ENCODE data around the gene DTYMK. TPM values are rescaled to one million over a fixed set of nuclear protein-coding genes. Genes with fewer than 3 reads are reported as not detected.

DTYMK gene
- polyA plus RNA-seq, 1 of the 3 experiments (the other 2 are of a cell fraction): 51.1 TPM

DNA sequence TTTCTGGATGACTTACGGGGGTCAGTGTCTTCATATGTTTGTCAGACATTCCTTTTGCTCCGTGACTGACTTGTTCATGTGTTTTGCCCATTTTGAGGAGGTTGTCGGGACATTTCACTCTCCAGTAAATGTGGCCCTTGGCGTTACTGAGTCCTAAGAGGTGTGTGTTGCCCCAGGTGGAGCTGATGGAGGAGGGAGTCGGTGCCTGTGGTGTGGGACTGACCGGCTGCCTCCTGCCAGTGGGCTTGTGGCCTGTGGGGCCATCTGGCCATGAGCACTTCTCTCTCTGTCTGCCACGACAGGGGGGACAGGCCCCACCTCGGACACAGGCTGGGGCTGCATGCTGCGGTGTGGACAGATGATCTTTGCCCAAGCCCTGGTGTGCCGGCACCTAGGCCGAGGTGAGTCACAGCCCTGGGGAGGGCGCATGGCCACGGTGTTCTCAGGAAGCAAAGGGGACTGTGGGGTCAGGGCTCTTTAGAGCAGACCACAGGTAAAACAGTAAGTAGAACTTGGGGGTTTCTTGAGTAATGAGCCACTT, 33.3 kb downstream of the DTYMK start:
- H3K9me3 ChIP-seq: no peaks in the 10 kb centered on the region
- H3K9me2 ChIP-seq: no peaks in the 10 kb centered on the region
- peaks cover 12 to 48% of the 10 kb centered on the region in 2 experiments for H3K36me3 ChIP-seq (replicated peaks in 1 of 2; ENCODE audit: control insufficient read depth in 1 of 2, insufficient read depth in 2 of 2, low read length in 1 of 2)
- DNase-seq: no peak
- ChIA-PET POLR2A (no interaction called here), CTCF (interaction anchor here (1.4 kb wide), 1 partner anchor 21 kb away, joined by 3 read pairs; no protein-coding TSS in a partner anchor)
- H3K4me1 ChIP-seq (ENCODE audit: control insufficient read depth in 1 of 2, insufficient read depth in 2 of 2, low read depth in 1 of 2, low read length in 1 of 2): no peaks in the 10 kb centered on the region; a peak in 1 of 4 replicates
- H3K27me3 ChIP-seq (ENCODE audit: insufficient read depth): no peaks in the 10 kb centered on the region
- H2AFZ ChIP-seq (ENCODE audit: low read depth): no peak overlapping the region
- no peak overlapping the region for H3K27ac ChIP-seq (ENCODE audit: low read depth in 2 of 2, low read length in 1 of 2)
- H3F3A ChIP-seq (replicated peaks; ENCODE audit: insufficient read depth): no peaks in the 10 kb centered on the region
- H3K4me3 ChIP-seq (ENCODE audit: low read depth in 2 of 2, low read length in 1 of 2): no peak overlapping the region
- peaks cover 28% of the 10 kb centered on the region for H4K20me1 ChIP-seq (ENCODE audit: insufficient read depth)
- no peak overlapping the region for H3K4me2 ChIP-seq
- H3K79me2 ChIP-seq (ENCODE audit: insufficient read depth): peaks cover 43% of the 10 kb centered on the region
- WGBS (ENCODE audit: low lambda C conversion rate): 94% methylated on average over 10 of the region's 13 CpGs
- TF ChIP-seq NFIC (IDR thresholded peaks at IDR 0.05; ENCODE audit: borderline replicate concordance) (no peak), NRF1 (IDR thresholded peaks at IDR 0.05; ENCODE audit: low read depth, low read length) (no peak), SIN3A (IDR thresholded peaks at IDR 0.05; ENCODE audit: borderline replicate concordance, low read depth, low read length) (no peak), ELF1 (IDR thresholded peaks at IDR 0.05) (no peak), RFX5 (IDR thresholded peaks at IDR 0.05; ENCODE audit: low read length) (no peak), MXI1 (IDR thresholded peaks at IDR 0.05; ENCODE audit: low read depth, low read length) (no peak)
- TF ChIP-seq, protein P1, sequence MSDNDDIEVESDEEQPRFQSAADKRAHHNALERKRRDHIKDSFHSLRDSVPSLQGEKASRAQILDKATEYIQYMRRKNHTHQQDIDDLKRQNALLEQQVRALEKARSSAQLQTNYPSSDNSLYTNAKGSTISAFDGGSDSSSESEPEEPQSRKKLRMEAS (IDR thresholded peaks at IDR 0.05; ENCODE audit: low read depth): no peak
- TF ChIP-seq, protein P2, sequence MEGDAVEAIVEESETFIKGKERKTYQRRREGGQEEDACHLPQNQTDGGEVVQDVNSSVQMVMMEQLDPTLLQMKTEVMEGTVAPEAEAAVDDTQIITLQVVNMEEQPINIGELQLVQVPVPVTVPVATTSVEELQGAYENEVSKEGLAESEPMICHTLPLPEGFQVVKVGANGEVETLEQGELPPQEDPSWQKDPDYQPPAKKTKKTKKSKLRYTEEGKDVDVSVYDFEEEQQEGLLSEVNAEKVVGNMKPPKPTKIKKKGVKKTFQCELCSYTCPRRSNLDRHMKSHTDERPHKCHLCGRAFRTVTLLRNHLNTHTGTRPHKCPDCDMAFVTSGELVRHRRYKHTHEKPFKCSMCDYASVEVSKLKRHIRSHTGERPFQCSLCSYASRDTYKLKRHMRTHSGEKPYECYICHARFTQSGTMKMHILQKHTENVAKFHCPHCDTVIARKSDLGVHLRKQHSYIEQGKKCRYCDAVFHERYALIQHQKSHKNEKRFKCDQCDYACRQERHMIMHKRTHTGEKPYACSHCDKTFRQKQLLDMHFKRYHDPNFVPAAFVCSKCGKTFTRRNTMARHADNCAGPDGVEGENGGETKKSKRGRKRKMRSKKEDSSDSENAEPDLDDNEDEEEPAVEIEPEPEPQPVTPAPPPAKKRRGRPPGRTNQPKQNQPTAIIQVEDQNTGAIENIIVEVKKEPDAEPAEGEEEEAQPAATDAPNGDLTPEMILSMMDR (IDR thresholded peaks at IDR 0.05): no peak
- TF ChIP-seq, protein P3, sequence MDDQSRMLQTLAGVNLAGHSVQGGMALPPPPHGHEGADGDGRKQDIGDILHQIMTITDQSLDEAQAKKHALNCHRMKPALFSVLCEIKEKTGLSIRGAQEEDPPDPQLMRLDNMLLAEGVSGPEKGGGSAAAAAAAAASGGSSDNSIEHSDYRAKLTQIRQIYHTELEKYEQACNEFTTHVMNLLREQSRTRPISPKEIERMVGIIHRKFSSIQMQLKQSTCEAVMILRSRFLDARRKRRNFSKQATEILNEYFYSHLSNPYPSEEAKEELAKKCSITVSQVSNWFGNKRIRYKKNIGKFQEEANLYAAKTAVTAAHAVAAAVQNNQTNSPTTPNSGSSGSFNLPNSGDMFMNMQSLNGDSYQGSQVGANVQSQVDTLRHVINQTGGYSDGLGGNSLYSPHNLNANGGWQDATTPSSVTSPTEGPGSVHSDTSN (IDR thresholded peaks at IDR 0.05): no peak
- TF ChIP-seq, protein P4, sequence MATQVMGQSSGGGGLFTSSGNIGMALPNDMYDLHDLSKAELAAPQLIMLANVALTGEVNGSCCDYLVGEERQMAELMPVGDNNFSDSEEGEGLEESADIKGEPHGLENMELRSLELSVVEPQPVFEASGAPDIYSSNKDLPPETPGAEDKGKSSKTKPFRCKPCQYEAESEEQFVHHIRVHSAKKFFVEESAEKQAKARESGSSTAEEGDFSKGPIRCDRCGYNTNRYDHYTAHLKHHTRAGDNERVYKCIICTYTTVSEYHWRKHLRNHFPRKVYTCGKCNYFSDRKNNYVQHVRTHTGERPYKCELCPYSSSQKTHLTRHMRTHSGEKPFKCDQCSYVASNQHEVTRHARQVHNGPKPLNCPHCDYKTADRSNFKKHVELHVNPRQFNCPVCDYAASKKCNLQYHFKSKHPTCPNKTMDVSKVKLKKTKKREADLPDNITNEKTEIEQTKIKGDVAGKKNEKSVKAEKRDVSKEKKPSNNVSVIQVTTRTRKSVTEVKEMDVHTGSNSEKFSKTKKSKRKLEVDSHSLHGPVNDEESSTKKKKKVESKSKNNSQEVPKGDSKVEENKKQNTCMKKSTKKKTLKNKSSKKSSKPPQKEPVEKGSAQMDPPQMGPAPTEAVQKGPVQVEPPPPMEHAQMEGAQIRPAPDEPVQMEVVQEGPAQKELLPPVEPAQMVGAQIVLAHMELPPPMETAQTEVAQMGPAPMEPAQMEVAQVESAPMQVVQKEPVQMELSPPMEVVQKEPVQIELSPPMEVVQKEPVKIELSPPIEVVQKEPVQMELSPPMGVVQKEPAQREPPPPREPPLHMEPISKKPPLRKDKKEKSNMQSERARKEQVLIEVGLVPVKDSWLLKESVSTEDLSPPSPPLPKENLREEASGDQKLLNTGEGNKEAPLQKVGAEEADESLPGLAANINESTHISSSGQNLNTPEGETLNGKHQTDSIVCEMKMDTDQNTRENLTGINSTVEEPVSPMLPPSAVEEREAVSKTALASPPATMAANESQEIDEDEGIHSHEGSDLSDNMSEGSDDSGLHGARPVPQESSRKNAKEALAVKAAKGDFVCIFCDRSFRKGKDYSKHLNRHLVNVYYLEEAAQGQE (IDR thresholded peaks at IDR 0.05; ENCODE audit: low read depth, low read length): no peak
- no peak overlapping the region for H3K9ac ChIP-seq
